NK-92 (cell line): ENCODE results near the gene RALY.
A peak's percentile ranks its signal among the peaks of the same experiment; 100 is the strongest.

ENCODE experiments used
- DNase-seq: peaks from one replicate; lab custom pipeline; 2025; ENCODE audit not compliant: unreplicated experiment; lab: John Stamatoyannopoulos, UW

RALY gene

GRCh38 chr20:33993576-33994221, at the start of gene RALY:
RALY (plus strand) TSS chr20:33993911; CDS start chr20:34072075, 78,164 bp downstream.
- peak; percentile 85 for DNase-seq

- DNase-seq = no peak
These were observed 48.8 kb upstream of the RALY start for GRCh38 chr20:33944914-33945313.

DNA sequence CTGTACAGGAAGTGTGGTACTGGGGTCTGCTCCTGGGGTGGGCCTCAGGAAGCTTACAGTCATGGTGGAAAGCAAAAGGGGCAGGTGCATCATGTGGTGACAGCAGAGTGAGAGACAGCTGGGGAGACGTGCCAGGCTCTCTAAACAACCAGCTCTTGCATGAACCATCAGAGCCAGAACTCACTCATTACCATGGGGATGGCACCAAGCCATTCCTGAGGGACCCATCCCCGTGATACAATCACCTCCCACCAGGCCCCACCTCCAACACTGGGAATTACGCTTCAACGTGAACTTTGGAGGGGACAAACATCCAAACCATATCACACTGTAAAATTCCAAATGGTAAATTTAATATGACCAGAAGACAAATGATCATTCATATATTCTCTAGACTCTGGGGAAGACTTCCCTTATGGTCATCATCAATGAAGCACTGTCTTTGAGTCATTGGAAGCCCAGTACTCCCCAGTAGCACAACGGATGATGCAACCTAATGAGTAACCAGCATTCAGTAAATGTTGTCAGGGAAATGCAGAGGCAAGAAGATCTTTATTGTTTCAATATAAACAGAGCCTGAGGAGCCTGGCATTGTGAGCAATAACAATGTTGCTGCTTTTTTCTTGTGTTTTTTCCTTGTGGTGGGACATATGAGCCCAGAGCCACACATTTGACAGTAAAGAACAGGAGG, 48.2 kb upstream of the RALY start:
- no peak for DNase-seq

DNA sequence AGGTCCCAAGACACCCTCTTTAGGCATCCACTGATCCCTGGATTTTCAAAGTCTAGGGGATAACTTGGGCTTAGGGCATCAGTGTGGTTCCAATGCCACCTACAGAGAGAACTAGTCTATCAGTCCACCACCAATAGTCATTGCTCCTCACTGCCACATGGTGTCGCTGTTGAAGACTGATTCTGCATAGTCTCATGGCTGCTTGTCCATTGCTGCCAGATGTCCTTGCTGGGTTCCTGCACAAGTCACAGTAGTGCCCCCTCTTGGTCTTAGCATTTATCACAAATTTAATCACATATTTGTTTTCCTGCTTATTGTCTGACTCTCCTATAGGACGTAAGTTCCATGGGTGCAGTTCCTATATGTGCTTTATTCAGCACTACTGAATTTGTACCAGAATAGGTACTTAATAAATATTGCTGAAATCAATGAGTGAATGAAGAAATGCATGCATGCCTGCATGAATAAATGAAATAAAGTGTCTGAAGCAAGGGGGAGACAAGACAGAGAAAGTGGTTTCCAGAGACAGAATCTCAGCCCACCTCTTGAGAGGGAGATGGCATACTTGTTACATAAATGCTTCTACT, 45.9 kb upstream of the RALY start:
- DNase-seq = no peak

DNA sequence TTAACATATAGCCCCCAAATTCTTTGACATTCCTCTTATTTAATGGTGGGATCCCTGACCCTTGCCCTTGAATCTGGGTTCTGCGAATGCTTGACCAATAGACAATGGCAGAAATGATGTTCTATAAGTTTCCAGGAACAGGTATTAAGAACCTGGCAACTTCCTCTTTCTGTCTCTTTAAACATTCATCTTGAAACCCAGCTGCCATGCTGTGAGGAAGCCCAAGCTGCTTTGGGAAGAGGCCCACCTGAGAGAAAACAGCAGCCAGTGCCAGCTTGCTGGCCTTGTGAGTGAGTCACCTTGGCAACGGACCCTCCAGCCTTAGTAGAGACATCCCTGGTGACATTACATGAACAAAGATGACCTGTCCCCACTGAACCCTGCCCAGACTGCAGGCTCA, 45.2 kb upstream of the RALY start:
- DNase-seq = no peak

DNA sequence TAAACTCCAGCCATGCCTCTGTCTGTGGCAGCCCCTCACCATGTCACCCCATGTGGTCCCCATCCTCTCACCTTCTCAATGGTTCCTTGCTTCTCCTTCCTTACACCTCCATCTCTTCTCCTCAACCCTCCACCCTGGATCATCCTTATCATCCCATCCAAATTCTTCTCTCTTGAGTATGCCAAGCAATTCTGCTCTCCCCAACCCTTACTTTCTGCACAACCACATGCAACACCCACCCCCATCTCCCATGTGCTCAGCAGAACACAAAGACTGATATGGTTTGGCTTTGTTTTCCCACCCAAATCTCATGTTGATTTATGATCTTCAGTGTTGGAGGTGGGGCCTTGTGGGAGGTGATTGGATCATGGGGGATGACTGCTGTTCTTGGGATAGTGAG, 42.5 kb upstream of the RALY start:
- DNase-seq = no peak

DNA sequence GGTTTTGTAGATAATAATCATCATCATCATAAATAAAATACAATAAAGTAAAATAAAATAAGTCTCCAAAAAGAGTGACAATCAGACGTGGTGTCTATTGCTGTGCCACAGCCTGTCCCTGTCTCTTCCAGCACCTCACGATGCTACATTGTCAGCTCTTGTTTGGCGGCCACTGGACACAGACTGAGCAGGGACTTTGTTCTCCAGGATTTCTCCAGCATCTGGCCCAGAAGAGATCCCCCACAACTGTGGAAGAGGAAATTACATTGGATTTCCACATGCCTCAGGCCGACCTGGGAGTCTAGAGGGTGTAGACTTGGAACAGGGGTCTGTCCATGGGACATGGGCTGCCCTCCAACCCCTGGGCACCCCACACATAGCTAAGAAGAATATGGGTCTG, 39.2 kb upstream of the RALY start:
- DNase-seq = no peak

DNA sequence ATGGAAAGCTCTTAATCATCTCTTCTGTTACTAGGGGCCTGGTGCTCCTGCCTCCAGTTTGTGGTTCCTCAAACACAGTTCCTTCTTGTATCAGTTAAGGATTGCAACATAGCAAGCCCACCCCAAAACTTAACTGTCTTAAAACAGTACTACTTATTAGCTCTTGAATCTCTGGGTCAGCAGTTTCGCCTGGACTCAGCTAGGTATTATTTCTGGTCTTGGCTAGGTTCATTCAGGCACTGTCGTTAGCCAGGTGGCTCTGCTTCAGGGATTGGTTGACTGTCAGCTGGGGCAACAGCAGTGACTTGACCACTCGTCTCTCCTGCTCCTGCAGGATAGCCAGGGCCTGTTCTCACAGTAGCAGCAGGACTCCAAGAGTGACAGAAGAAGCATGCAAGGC, 30.0 kb upstream of the RALY start:
- no peak for DNase-seq

GRCh38 chr20:33964441-33964840, 29.3 kb upstream of the RALY start:
- DNase-seq = no peak

DNA sequence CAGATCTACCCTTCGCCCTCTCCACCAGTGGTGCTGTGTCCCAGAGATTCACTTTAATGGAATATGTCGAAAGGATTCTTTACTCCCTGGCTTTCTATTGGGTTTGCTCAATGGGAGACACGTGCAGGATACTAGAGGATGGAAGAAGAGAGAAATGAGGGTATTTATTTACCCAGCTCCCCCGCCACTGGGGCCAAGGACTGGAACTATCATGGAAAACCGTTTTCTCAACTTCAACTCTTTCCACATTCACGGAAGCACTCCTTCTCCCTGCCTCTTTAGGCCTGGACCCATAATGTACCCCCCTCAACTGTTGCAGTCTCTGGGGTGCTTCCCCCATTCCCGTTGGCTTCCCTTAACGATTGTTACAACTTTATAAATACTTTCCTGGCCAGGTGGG, 26.6 kb upstream of the RALY start:
- no peak for DNase-seq

DNA sequence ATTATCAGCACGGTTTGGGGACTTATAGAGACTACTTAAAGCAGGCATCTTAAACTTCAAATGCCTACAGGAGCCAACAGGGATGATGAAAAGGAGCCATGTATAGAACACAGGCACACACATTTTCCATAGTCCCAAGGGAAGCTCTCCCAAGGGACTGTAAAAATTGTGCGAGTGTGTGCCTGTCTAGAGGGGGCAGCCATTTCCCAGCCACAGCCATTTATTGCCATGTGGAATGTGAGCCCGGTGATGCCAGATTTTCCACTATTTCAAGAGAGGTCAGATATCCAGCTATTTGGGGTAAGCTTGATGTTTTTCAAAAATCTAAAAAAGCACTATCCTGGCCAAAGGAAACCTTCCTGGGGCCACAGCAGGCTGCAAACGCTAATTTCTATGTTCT, 24.1 kb upstream of the RALY start:
- DNase-seq = no peak

DNA sequence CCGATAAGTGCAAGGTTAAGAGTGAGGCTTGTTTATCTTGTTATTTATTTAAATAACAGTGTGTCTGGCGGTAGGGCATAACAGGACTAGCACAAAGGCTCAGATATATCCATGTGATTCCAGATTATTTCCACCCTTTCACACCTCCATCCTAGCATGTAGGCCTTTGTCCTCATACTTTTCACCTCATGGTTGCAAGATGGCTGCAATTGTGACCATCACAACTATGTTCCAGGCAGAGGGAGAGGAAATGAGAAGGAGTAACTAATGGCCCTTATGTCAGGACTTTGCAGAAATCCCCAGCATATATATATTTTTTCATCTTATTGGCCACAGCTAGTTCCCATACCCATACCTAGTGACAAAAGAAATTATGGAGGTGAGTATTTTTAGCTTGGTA, 23.5 kb upstream of the RALY start:
- no peak for DNase-seq

- no peak for DNase-seq
These were observed 22.4 kb upstream of the RALY start for GRCh38 chr20:33971147-33971975.

DNA sequence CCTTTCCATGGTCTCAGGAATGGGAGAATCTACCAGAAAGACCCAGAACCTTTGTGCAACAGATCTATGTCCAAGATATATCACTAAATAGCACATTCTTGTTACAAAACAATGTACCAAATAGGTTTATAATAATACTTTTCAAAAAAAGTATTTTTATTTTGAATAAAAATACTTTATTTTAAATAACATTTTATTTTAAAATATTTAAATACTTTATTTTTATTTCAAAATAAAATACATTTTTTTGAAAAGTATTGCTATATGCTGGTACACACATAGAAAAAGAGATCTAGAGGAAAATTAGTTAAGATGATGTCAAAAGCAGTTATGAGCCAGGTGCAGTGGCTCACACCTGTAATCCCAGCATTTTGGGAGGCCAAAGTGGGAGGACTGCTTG, 16.8 kb upstream of the RALY start:
- no peak for DNase-seq

- no peak for DNase-seq
These were observed 16.2 kb upstream of the RALY start for GRCh38 chr20:33977535-33977934.

GRCh38 chr20:33979094-33979493, 14.6 kb upstream of the RALY start:
- DNase-seq = no peak

DNA sequence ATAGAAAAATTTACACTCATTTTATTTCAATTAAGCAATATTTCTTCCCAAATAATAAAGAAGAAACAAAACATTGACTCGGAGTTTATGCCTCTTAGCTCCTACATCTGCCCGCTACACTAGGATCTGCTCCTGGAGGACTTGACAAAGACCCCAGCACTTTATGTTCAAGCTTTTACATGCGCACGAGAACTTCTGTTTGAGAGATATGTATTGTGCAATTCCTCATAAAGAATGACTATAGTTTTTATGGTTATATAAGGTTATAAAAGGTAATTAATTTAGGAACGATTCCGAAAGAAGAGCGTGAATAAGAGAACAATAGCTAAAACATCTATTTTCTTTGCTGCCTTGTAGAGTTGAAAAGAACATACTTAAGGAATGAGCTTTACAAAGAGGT, 12.4 kb upstream of the RALY start:
- no peak for DNase-seq

- no peak for DNase-seq
These were observed 11.7 kb upstream of the RALY start for GRCh38 chr20:33981964-33982363.

DNA sequence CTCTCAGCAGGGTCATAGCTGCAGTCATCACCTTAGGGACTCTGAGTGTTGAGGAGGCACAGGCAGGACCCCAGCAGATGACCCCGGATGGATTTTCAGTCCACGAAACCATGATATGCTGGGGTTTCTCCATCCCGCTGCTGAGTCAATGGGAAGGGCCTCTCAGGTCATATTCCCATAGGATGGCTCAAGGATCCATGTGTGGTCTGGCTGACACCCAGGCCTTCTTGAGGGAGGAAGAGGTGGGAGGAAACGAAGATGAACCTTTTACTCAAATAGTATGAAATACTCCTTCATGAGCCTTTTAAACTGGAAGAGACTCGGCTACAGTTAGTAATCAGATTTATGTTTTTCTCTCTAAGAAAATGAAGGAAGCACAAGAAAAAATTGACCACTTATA, 10.3 kb upstream of the RALY start:
- DNase-seq = no peak

- DNase-seq = no peak
These were observed 9.5 kb upstream of the RALY start for GRCh38 chr20:33984182-33984719.

DNA sequence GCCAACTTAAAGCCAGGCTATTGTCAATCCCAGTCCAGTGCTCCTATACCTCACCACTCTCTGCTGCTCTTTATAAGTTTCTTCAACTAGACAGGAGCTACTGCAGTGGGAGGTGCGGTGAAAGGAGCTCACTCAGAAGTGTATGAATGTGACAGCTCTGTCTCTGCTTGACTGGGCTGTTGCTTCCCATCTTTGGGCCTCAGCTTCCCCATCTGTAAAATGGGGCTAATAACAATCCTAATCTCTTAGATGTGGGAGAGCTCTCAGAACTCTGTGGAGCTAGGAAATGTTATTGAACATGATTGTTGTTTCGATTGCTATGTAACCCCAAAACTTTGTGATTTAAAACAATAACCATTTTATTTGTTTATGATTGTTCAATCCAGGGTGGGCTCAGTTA, 8.4 kb upstream of the RALY start:
- no peak for DNase-seq
